Activated CD4-positive, alpha-beta T cell treated with anti-CD3 and anti-CD28 coated beads for 1 hour (primary cell): ENCODE data around the gene LRRC8C.
"Not testable (repeated sequence)": the region's sequence is repeated elsewhere in the genome, so short reads cannot be mapped to it uniquely, and the experiment has no call there.

Experiments used
- DNase-seq: peaks from one replicate; pipeline ENCODE4 v3.0.0-alpha.2; 2020

The LRRC8C gene

GRCh38 chr1:89673251-89673650 is 40.3 kb downstream of the LRRC8C start:
- no peak for DNase-seq

- no peak for DNase-seq
Measured at GRCh38 chr1:89675677-89676076, 42.8 kb downstream of the LRRC8C start.

- no peak for DNase-seq
Measured at GRCh38 chr1:89681045-89681729, 48.3 kb downstream of the LRRC8C start.

DNA sequence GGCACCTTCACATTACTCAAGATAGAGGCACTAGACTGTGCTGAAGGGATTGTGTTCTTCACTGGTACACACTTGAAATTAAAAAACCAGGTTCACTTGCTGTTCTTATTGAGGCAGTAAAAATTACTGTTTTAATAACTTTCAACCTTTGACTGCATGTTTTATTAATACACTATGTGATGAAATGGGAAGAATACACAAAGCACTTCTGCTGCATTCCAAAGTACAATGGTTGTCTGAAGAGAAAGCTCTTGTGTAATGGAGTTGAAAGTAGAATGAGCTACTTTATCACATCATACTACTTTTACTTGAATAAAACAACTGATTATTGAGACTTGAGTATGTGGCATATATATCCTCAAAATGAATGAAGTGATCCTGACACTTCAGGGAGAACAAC is 49.7 kb downstream of the LRRC8C start:
- no peak for DNase-seq

GRCh38 chr1:89685461-89685860 is 52.5 kb downstream of the LRRC8C start:
- no peak for DNase-seq

DNA sequence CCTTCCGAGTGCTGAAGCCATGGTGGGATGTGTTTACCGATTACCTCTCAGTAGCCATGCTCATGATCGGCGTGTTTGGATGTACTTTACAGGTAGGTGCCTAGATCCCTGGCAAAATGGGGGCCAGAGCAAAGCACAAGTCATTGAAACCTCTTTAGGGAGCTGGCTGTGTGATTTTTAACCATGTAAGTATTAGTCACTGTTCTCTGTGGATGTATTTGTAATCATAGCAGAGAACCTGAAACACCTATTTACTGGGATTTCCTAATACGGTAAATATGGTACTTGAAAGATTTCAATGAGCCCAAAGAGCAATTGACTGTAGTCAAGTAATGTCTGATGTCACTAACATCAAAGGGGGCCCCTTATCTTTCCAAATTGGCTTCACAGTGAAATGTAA is 53.6 kb downstream of the LRRC8C start:
- no peak for DNase-seq

DNA sequence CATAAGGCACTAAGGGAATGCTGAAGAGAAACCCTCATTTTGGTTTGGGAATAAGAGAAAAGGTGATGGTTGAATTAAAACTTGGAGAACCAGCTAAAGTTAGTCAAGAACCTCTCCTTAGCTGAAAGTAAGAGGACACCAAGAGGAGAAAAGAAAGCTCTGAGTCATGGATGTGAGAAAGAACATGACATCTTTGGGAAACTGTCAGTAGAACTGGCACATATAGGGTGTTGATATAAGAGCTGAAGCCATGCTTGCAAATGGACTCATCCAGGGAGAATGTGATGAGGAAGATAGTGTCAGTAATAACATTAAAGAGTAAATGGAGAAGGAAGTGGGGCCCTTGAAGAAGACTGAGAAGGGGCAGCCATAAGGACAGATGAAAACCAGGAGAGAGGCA is 54.3 kb downstream of the LRRC8C start:
- no peak for DNase-seq

DNA sequence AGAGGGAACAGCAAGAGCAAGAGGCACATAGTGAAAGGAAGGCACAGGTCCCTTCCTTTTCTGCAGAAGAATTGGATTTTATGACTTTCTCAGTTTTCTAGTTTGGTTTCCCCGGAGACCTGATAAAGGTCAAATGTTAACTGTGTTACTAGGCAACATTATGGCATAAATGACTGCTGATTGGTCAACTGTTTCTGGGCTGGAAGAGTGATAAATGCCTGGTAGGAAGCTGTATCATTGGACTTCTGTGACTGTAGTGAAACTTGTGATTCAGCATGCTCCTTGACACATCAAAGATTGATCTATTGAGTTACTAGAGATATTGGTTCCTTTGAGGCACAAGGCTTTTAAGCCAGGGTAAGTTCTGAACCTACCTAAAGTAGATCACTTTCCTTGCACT is 55.7 kb downstream of the LRRC8C start:
- DNase-seq: no peak

DNA sequence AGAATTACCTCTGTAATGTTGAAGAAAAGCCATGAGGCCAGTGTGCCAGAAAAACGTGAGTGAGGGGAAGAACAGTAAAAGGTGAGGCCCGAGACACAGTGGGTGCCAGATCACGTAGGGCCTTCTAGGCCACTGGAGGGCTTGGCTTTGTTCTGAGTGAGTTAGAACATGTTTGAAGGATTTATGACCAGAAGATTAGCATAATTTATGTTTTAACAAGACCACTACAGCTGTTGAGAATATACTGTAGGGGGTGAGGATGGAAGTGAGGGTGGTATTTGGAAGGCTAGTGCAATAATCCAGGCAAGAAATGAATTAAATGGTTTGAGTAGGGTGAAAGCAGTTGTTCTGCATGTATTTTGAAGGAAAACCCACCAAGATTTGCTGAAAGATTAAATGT is 56.3 kb downstream of the LRRC8C start:
- DNase-seq: no peak

GRCh38 chr1:89690595-89690994 is 57.7 kb downstream of the LRRC8C start:
- no peak for DNase-seq

- DNase-seq: no peak
Measured at GRCh38 chr1:89692601-89693521, 59.9 kb downstream of the LRRC8C start.

DNA sequence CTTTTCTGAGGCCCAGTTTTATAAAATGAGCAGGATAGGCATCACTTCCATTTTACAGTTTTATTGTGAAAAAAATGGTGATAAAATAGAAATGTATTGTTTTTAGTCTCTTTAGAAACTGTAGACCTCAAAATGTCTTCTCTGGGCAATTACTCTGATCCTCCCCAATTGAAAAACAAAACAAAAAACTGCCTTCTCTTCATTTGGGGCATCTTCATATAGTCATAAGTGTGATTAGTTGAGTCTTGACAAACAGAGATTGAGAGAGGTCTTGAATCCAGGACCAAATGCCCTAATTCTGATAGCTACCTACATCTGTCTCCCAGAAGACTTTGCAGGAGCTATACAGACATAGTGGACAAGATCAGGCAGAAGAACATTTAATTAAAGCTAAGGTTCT is 62.9 kb downstream of the LRRC8C start:
- DNase-seq: no peak

DNA sequence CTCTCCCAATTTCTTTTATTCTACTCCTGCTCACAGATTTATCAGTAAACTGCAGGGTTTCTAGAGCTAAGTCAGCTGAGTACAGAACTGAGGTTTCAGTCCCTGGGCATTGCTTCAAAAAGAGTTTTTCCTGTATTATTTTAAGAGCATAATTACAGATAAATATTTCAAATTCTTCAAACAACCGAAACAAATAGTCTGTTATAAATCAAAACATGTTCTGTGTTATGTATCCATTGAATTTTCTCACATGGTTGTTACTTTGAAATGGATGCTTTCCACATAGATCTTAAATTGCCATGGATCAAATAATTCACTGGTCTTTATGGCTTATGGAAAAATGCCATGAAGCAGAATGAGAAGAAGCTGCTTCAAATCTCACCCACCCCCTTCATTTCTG is 64.5 kb downstream of the LRRC8C start:
- DNase-seq: no peak

GRCh38 chr1:89698020-89698560 is 65.2 kb downstream of the LRRC8C start:
- DNase-seq: no peak

- no peak for DNase-seq
Measured at GRCh38 chr1:89698624-89699023, 65.7 kb downstream of the LRRC8C start.

DNA sequence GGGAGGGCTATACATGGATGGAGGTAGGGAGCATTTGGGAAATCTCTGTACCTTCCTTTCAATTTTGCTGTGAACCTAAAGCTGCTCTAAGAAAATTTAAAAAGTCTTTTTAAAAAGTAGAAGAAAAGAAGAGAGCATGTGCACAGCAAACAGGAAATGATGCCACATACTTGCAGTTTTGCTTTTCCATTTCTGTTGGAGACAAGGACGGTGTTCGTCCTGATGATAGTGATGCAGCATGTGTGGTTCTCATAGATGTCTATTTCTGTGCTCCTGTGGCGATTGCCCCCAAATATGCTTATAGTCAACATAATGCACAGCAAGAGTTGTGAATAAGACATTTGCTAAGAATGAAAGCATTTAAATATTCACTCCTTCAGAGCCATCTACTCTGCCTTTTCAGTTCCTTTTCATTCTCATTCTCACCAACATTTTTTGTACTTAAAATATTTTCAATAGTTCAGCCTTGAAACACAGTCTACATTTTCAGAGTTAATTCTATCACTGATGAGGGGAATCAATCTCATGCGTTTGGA is 66.6 kb downstream of the LRRC8C start:
- no peak for DNase-seq

DNA sequence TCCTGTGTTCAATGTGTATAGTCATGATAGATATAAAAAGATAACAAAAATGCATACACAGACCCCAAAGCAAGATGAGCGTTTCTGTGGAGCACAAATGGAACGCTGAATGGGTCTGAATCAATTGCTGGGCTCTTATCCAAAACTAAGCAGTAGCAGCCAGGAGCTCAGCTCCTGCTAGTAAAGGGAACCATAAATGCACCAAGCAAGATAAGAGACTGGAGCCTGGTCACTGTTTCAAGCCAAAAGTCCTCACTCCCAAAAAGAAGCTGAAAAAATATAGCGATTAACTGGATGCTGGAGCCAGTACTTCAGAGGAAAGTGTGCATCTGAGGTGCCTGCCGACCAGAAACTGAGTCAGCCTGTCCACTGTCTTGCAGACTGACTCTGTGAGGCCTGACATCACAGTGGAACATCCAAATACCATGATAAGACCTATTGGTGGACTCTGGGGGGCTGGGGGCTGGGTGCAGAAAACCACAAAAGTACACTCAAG is 68.9 kb downstream of the LRRC8C start:
- DNase-seq: no peak

GRCh38 chr1:89702520-89703045 is 69.7 kb downstream of the LRRC8C start:
- DNase-seq: no peak

DNA sequence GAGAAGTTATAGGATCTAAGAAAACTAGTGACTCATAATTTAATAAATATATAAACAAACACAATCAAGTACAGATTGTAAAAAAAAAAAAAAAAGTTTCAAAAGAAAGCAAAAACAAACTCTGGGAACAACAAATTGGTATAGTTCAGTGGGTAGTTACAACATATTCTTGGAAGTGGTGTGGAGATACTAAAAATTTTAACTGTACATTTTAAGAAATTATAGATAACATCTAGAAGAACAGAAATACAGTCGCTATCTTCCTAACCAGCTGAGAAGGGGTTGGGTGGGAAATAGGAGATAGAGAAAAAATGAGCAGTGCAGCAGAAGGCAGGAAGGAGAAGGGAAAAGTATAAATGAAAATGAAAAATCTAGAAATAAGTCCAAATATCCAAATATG is 70.5 kb downstream of the LRRC8C start:
- DNase-seq: no peak

- DNase-seq: no peak
Measured at GRCh38 chr1:89704014-89704413, 71.1 kb downstream of the LRRC8C start.

- not testable (repeated sequence) for DNase-seq
Measured at GRCh38 chr1:89704885-89705284, 72.0 kb downstream of the LRRC8C start.

DNA sequence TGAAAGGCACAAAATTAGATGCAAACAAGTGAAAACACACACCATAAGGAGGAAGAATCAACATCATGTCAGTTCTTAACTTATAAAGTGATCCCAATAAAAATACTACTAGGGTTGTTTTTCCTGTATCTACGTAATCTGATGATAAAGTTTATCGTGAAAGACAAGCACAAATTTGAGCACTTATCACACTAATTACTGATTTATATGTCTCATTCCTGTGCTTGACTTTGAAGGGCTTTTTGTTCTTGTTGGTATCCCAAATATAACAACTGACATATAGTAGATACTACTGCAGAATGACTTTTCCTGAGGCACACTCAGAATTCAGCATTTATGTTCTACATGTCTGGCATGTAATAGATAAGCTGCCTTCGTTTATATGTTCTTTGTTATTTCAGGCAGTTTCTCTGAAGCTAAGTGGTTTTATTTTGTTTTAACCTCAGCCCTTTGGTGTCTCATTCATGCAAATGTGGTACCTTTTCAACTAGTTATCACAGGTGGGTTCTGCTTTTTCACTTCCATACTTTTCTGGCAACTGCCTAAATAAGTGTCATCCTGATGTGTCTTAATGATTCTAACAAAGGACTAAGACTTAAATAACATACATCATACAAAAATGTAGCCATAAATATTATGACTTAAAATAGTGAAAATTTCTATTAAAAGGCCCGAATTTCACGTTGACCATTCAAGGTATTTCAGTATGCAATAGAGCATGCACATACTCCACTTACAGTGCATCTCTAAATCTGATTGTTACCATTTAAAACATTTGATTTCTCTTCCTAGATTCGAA is 73.2 kb downstream of the LRRC8C start:
- no peak for DNase-seq

DNA sequence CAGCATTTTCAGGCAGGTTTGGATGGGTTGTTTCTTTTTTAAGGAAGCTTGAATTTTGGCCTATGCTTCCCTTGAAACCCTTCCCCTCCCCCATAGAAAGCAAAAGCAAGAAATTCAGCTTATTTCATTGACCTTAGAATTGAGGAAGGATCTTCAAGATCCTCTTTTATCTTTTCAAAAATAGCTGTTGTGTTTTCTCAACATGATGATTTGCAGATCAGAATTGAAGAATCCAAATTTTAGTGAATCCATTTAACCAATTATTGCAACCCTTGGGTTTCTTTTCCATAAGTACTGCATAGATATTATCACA is 73.7 kb downstream of the LRRC8C start:
- DNase-seq: no peak
